GM19099 (cell line): ENCODE measurements around the gene IL26.

Source experiments
- POLR2A ChIP-seq: IDR thresholded peaks from 3 replicates; pipeline ENCODE4 v1.6.1; 2011; ENCODE audit warnings: low read depth; ENCODE audit not compliant: insufficient read length; ENCODE audit errors: extremely low read depth

The IL26 gene

DNA sequence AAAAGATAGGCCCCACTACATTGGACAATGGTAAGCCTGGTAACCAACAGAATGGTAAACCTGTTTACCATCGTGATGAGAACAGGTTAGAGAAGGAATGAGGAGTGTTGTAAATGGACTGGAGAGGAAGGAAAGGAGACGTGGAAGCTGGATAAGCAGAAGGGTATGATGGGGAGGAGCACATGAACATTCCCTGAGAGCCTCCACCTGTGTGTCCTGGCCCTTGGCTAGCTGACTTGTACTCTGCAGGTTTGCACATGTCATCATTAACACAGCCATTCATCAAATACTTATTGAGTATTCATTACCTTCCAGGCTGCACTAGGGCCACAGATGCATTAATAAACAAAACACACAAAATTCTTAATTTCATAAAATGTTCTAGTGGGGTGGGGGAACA is 4.3 kb upstream of the IL26 start:
- no peak for TF ChIP-seq POLR2A

DNA sequence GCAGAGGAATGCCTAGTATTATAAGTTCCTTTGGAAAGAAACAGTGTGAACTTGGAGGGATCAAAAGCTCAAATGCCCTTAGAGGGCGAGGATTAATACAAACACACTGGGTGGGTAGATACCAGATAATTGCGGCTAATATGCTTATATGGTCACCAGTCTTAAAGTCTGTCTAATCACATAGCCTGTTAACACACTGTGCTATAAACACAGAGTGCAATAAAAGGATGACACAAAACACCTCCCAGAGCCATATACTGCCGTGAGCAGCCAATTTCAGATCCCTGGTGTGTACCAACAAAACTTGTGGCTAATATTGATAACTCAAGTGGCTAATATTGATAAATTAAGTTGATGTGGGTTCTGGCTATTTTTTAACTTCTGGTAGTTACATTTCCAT is 1.7 kb upstream of the IL26 start:
- no peak for TF ChIP-seq POLR2A

DNA sequence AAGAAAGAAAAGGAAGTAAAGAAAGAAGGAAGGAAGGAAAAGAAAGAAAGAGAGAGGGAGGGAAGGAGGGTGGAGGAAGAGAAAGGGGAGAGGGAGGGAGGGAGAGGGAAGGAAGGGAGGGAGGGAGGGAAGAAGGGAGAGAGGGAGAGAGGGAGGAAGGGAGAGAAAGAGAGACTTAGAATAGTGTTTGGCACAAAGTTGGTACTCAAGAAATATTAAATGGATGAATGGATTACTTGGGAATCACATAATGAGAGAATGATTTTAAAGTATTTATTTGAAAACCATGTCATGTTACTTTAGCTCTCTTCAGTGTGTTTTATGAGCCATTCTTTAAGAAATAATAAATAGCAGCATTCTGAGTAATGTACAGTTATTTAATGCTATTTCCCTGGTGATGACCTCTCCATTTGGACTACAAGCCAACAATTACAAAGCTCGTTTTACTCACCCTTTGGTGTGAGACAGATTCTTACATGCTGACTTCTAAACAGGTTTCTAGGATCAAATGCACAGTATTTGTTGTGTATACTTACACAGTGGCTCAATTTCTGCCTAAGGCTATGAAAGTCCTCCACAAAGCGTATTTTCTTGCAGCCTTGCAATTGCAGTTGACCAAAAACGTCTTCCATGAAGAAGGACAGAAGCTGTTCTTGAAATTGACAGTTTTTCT is 861 bp downstream of the IL26 start:
- TF ChIP-seq POLR2A = no peak

DNA sequence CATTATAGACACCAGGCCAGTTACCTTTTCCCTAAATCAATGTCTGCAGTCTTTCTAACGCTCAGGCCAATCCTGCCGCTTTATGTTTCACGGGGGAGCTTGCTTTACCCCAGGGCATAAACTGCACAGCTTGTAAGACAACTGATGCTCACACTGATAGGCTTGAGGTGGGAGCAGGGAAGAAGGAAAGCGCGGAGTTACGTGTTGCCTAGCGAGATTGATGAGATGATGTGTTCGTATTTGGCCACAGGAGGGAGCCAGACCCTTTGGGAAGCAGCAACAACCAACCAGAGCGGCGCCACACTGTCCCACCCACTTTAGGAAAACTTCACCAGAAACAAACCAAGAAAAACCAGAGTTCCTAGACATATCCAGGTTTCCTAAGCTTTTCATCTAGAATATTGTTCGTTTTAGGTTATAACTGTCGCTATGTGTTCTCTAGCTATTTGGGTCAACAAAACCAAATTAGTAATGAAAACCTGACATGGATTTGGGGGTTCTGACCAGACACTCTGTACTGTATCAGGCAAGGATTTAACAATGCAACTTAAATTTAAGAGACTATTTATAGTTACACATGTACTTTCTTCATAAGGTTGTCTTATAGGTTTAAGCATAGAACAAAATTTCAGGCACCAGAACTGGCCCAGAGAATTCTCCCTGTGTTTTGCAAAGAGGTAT is 2.4 kb downstream of the IL26 start:
- TF ChIP-seq POLR2A = no peak

- TF ChIP-seq POLR2A = no peak
These were observed 3.3 kb downstream of the IL26 start for GRCh38 chr12:68222326-68222725.

DNA sequence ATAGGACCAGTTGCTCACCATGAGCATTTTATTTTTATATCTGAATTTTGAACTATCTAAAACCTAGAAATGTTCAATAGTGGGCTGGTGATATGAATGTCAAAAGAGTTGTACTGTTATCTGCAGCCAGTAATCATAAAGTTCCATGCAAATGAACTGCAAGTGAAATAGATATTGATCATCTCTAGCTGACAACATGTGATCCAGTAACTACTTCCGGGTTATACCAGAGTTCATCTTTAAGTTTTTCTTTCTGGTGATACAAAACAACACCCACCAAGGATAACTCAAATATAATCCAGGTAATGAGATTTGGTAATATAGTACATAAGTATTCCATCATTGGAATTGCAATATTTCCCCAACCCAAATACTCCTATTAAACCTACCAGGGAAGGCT is 4.1 kb downstream of the IL26 start:
- no peak for TF ChIP-seq POLR2A

DNA sequence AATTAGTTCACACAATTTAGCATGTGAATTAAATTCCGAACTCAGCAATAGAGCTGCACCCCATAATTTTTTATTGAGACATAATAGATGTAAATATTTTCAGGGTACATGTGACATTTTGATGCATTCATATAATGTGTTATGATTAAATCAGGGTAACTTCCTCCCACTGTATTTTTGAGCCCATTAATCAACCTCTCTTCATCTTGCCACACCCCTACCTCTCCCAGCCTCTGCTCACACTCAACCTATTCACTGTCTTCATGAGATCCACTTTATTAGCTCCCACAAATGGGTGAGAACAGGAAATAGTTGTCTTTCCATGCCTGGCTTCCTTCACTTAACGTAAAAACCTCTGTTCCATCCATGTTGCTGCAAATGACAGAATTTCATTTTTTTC is 14.7 kb downstream of the IL26 start:
- TF ChIP-seq POLR2A = no peak

DNA sequence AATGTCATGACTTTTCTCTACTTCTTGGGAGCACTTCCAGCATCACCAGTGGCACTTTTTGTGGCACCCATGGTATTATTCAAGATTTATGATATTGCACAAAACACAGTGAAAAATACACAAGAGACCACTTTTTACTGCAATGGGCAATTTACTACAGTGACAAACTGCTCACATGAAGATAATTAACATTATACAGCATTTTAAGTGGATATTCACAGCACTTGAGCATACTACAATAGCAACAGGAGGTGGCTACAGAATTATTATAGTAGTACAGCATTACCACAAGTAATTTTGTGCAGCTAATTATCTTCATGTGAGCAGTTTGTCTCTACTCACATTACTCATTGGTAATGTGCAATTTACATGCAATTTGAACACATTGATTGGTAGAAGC is 18.3 kb downstream of the IL26 start:
- no peak for TF ChIP-seq POLR2A

- TF ChIP-seq POLR2A = no peak
These were observed 19.2 kb downstream of the IL26 start for GRCh38 chr12:68206446-68206845.

- no peak for TF ChIP-seq POLR2A
These were observed 22.1 kb downstream of the IL26 start for GRCh38 chr12:68203460-68203875.

DNA sequence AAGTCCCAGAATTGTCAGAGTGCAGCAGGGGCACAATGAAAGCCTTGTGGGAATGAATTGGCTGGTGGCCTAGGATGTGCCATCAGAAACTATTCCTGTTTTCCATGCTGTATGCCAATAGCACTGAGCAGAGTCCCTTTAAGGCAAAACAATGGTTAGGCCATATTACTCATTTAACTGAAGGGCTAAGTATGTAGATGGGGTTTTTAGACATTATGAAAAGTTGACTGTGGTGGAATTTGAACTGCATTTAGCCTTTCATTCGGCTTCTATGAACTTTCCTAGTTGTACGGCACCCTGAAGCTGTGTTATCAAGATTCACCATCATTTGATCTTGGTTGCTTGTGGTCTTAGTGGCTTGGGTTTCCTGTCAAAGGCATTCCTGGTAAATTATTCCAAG is 24.8 kb downstream of the IL26 start:
- no peak for TF ChIP-seq POLR2A

- no peak for TF ChIP-seq POLR2A
These were observed 26.5 kb downstream of the IL26 start for GRCh38 chr12:68199127-68199526.

DNA sequence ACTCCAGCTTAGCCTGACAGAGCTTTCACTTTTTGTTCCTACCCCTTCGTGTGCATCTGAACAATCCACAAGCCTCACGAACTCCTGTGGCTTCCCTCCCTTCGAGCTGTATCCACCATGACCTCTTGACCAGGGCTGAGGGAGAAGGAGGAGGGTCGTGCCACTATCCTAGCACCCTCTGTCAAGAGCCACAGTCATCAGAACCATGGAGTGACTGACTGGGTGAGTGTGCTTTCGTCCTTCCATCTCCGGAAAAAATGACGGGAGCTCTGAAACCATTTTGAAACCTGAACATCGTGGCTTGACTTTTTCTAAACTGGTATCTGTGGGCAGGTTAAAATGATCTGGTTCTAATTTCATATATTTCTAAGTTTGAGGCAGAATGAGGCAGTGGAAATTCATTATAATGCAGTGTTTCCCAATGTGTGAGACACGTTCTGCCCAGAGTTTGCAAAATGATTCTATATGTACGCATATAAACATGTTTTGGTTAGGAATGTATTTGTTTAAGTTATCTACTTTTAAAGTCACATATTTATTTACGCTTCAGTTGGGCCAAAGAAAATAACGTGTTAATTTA is 27.0 kb downstream of the IL26 start:
- TF ChIP-seq POLR2A = no peak

DNA sequence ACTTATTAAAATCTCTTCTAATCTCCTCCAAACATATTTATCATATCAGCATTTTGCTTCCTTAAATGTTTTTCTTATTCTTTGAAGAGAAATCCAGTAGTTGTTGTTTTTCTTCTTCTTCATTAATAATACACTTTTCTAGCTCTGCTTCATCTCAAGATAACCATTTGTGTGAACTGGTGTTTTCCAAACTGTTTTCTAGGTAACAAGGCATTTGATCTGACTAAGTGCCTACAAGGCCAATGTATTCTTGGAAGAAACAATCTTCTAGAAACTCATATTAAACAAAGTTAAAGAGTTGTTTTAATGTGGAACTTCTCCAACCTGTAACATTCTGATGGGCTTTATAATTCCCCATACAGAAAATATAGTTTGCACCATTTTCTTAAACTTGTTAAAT is 35.3 kb downstream of the IL26 start:
- no peak for TF ChIP-seq POLR2A

GRCh38 chr12:68189821-68190242 is 35.8 kb downstream of the IL26 start:
- no peak for TF ChIP-seq POLR2A

DNA sequence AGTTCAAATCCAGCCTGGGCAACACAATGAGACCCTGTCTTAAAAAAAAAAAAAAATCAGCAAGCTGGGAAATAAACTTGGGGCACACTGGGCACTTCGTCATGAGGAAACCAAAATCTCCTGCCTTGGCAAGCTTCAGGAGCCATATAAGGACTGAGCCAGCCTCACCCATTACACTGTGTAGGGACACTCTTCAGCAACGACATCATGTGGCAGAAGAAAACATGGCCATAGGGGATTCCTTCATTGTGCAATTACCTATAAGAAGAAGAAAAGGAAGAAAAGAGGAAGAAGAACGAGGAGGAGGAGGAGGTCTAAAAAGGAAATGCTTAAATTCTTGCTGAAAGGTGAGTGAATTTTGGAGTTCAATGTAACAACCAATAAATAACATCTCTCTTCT is 40.0 kb downstream of the IL26 start:
- TF ChIP-seq POLR2A = no peak
